ENCODE results near the gene C16orf90.

The C16orf90 gene

DNA sequence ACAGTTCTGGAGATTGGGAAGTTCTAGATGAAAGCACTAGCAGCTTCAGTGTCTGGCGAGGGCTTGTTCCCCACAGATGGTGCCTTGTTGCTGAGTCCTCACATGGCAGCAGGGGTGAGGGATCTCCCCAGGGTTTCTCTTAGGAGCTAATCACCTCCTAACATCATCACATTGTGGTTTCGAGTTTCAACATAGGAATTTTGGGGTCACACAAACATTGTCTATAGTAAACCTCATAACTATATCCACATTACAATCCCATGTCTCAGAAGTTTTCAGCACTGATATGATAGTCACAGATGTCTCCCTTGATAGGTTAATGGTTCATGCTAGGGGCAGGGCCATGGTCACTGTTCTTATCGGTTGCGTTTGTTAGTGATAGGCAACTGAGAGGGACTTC, 19.3 kb upstream of the C16orf90 start:
- ATAC-seq (ENCODE audit: insufficient read depth, low read depth) = no peak
- Histone ChIP-seq H3K4me2 (ENCODE audit: insufficient read depth, low read length) (no peak overlapping the region), H3K9ac (ENCODE audit: low read depth, low read length) (no peak overlapping the region), H3K79me2 (ENCODE audit: insufficient read depth, low read length) (no peaks in the 10 kb centered on the region), H3K36me3 (ENCODE audit: insufficient read depth, low read length) (peaks cover 53% of the 10 kb centered on the region), H3K27me3 (ENCODE audit: insufficient read depth, low read length, poor library complexity) (no peaks in the 10 kb centered on the region), H3K4me1 (ENCODE audit: insufficient read depth, low read length) (peaks cover 1% of the 10 kb centered on the region; the same call in 1 of the 2 replicates), H3K9me3 (ENCODE audit: insufficient read depth, low read length, severe bottlenecking) (no peaks in the 10 kb centered on the region), H2AFZ (ENCODE audit: low read depth, low read length) (no peak overlapping the region), H4K20me1 (ENCODE audit: insufficient read depth, low read length) (0 out of 2 replicates have a peak, but pooled peaks cover 2% of the 10 kb centered on the region), H3K4me3 (ENCODE audit: low read depth in 1 of 2, low read length in 2 of 2) (no peak overlapping the region), H3K27ac (ENCODE audit: low read length) (no peak overlapping the region)
- no peak for DNase-seq
- TF ChIP-seq, protein P1, sequence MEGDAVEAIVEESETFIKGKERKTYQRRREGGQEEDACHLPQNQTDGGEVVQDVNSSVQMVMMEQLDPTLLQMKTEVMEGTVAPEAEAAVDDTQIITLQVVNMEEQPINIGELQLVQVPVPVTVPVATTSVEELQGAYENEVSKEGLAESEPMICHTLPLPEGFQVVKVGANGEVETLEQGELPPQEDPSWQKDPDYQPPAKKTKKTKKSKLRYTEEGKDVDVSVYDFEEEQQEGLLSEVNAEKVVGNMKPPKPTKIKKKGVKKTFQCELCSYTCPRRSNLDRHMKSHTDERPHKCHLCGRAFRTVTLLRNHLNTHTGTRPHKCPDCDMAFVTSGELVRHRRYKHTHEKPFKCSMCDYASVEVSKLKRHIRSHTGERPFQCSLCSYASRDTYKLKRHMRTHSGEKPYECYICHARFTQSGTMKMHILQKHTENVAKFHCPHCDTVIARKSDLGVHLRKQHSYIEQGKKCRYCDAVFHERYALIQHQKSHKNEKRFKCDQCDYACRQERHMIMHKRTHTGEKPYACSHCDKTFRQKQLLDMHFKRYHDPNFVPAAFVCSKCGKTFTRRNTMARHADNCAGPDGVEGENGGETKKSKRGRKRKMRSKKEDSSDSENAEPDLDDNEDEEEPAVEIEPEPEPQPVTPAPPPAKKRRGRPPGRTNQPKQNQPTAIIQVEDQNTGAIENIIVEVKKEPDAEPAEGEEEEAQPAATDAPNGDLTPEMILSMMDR (IDR thresholded peaks at IDR 0.05; ENCODE audit: borderline replicate concordance, extremely low read depth, low read length, poor library complexity, severe bottlenecking) = no peak
- no peak for TF ChIP-seq EZH2 (IDR thresholded peaks at IDR 0.05; ENCODE audit: borderline replicate concordance, low read depth, low read length, severe bottlenecking)

DNA sequence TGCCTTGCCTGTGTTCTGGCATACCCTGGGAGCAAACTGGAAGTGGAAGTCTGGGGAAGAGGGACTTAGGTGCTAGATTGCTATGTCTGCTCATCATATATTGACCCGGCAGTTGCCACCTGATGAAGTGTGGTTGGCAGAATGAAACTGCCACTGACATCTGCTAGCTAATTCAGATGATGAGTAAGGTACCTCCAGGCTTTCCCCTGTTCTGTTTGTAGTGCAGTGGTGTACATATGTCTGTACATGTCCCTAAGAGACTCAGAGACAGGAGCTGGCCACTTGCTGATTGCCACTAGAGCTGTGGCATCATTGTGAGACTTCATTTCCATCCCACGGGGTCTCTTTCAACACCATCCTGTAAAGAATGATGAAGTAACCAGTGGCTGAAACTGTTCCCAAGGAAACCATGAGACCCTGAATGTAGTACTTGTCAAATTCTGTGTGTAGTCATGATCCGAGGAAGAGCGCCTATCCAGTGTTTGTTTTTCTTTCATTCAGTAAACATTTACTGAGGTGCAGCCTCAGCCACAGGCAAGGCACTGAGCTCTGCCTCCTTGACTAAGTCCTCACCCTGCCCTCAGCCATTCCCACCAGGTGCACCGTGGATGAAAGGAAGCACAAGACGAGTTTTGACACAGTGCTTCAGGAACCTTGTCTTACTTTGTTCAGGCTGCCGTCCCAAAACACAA, 18.7 kb upstream of the C16orf90 start:
- ATAC-seq (ENCODE audit: insufficient read depth, low read depth) (no peak), DNase-seq (no peak)
- Histone ChIP-seq H3K9ac (ENCODE audit: low read depth, low read length) (no peak overlapping the region), H3K27ac (ENCODE audit: low read length) (no peak overlapping the region), H4K20me1 (ENCODE audit: insufficient read depth, low read length) (0 out of 2 replicates have a peak, but pooled peaks cover 2% of the 10 kb centered on the region), H3K79me2 (ENCODE audit: insufficient read depth, low read length) (no peaks in the 10 kb centered on the region), H3K4me2 (ENCODE audit: insufficient read depth, low read length) (no peak overlapping the region), H3K9me3 (ENCODE audit: insufficient read depth, low read length, severe bottlenecking) (no peaks in the 10 kb centered on the region), H3K36me3 (ENCODE audit: insufficient read depth, low read length) (peaks cover 47% of the 10 kb centered on the region), H3K4me1 (ENCODE audit: insufficient read depth, low read length) (peaks cover 7% of the 10 kb centered on the region), H3K4me3 (ENCODE audit: low read depth in 1 of 2, low read length in 2 of 2) (no peak overlapping the region), H2AFZ (ENCODE audit: low read depth, low read length) (no peak overlapping the region), H3K27me3 (ENCODE audit: insufficient read depth, low read length, poor library complexity) (no peaks in the 10 kb centered on the region)
- TF ChIP-seq, protein P1 (IDR thresholded peaks at IDR 0.05; ENCODE audit: borderline replicate concordance, extremely low read depth, low read length, poor library complexity, severe bottlenecking) = no peak
- TF ChIP-seq EZH2 (IDR thresholded peaks at IDR 0.05; ENCODE audit: borderline replicate concordance, low read depth, low read length, severe bottlenecking) = no peak

DNA sequence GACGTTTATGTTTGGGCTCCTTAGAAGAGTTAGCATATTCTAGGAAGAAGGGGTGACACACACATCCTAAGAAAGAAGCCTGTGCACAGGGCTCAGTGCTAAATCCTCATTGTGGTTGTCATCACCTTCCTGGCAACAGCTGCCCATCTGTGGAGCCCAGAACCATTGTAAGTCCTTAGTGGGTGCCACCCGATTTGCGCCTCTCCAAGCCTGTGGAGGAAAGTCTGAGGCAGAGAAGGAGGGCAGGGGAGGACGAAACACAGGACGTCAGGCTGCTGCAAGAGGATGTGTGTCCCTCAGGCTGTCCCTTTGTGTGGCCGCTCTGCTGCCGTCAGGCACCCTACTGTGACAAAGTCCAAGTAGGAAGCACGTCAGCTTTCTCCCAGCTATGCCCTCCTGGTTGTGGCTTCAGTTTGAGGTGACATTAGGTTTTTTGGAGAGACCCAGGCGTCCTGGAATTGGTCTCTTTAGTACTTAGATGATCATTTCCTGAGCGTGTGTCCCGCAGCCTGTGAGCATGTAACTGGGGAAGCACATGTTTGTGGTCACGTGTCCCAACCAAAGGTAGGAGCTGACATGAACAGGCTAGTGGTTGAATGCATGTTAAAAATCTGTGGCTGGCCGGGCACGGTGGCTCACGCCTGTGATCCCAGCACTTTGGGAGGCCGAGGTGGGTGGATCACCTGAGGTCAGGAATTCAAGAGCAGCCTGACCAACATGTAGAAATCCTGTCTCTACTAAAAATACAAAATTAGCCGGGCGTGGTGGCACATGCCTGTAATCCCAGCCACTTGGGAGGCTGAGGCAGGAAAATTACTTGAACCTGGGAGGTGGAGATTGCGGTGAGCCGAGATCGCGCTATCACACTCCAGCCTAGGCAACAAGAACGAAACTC, 16.2 kb upstream of the C16orf90 start:
- H3K4me2 ChIP-seq (ENCODE audit: insufficient read depth, low read length) = no peak overlapping the region
- no peak for ATAC-seq (ENCODE audit: insufficient read depth, low read depth)

More for the DNA sequence above, 16.2 kb upstream of the C16orf90 start:
- H3K79me2 ChIP-seq (ENCODE audit: insufficient read depth, low read length) = no peaks in the 10 kb centered on the region
- no peak overlapping the region for H3K9ac ChIP-seq (ENCODE audit: low read depth, low read length)
- no peaks in the 10 kb centered on the region for H4K20me1 ChIP-seq (ENCODE audit: insufficient read depth, low read length)
- peaks cover 8% of the 10 kb centered on the region for H3K4me1 ChIP-seq (ENCODE audit: insufficient read depth, low read length)
- TF ChIP-seq, protein P1 (IDR thresholded peaks at IDR 0.05; ENCODE audit: borderline replicate concordance, extremely low read depth, low read length, poor library complexity, severe bottlenecking) = no peak
- no peak for TF ChIP-seq EZH2 (IDR thresholded peaks at IDR 0.05; ENCODE audit: borderline replicate concordance, low read depth, low read length, severe bottlenecking)
- no peak overlapping the region for H3K27ac ChIP-seq (ENCODE audit: low read length)
- DNase-seq = no peak
- H3K4me3 ChIP-seq (ENCODE audit: low read depth in 1 of 2, low read length in 2 of 2) = no peak overlapping the region
- no peaks in the 10 kb centered on the region for H3K27me3 ChIP-seq (ENCODE audit: insufficient read depth, low read length, poor library complexity)
- H3K9me3 ChIP-seq (ENCODE audit: insufficient read depth, low read length, severe bottlenecking) = no peaks in the 10 kb centered on the region
- H3K36me3 ChIP-seq (ENCODE audit: insufficient read depth, low read length) = peaks cover 54% of the 10 kb centered on the region
- no peak overlapping the region for H2AFZ ChIP-seq (ENCODE audit: low read depth, low read length)
